ENCODE measurements around the gene CYP19A1. TPM values are rescaled to one million over a fixed set of nuclear protein-coding genes. Genes with fewer than 3 reads are reported as not detected.

Gene CYP19A1
- total and polyA plus RNA-seq, 9 of the 15 experiments (the other 6 are each of a cell fraction or from before 2014, with no cell fraction given) = 0.16 to 0.63 (median 0.47) TPM; not detected in 3

- FAIRE-seq (no peak), ATAC-seq (no peak), DNase-seq (ENCODE audit: extremely low read depth in 1 of 4, low spot score in 3 of 4) (no peak)
- H3K36me3 ChIP-seq (ENCODE audit: control insufficient read depth, insufficient read depth, low read length) = no peaks in the 10 kb centered on the region
- H3K4me1 ChIP-seq (replicated peaks in 1 of 2; ENCODE audit: control insufficient read depth in 2 of 2, insufficient read depth in 2 of 2, low read length in 2 of 2) = no peaks in the 10 kb centered on the region; a peak in 1 of 5 replicates
- ChIA-PET CTCF (ENCODE audit: low intra/inter-chr PET ratio) (no interaction called here), POLR2A (interaction anchor here (1.1 kb wide), 1 partner anchor 13 kb away, joined by 3 read pairs; no protein-coding TSS in a partner anchor)
- intact Hi-C loops (cut with micrococcal nuclease) (no loop called here), in situ Hi-C loops (cut with MboI) (no loop called here)
- H3K9ac ChIP-seq (ENCODE audit: insufficient read depth in 1 of 2, low read depth in 2 of 2, low read length in 2 of 2) = no peak overlapping the region
- H4K20me1 ChIP-seq (replicated peaks; ENCODE audit: control insufficient read depth, insufficient read depth, low read length) = no peaks in the 10 kb centered on the region
- BruUV-seq (replicated peaks) = no TSS peak
- no peaks in the 10 kb centered on the region for H3K9me1 ChIP-seq (ENCODE audit: control insufficient read depth, insufficient read depth, low read length)
- no peaks in the 10 kb centered on the region for H3K9me3 ChIP-seq (replicated peaks; ENCODE audit: control insufficient read depth, insufficient read depth, low read depth, low read length)
- WGBS (ENCODE audit: insufficient coverage, low coverage, missing lambda C conversion rate) = 7% methylated on average over 3 of the region's 3 CpGs
- H3K27ac ChIP-seq (ENCODE audit: extremely low read depth, low read depth, low read length) = no peak overlapping the region
- peaks cover 0 to 8% of the 10 kb centered on the region in 2 experiments; a peak in 1 of 5 replicates for H3K27me3 ChIP-seq (ENCODE audit: control insufficient read depth in 2 of 2, insufficient read depth in 2 of 2, low read length in 2 of 2)
- H3K79me2 ChIP-seq (ENCODE audit: control insufficient read depth, insufficient read depth, low read length) = no peaks in the 10 kb centered on the region
- no peak overlapping the region for H3K4me2 ChIP-seq (ENCODE audit: insufficient read depth, low read length)
- no peak overlapping the region for H2AFZ ChIP-seq (ENCODE audit: low read depth, low read length)
- no peak overlapping the region for H3K4me3 ChIP-seq
- TF ChIP-seq PHB2 (IDR thresholded peaks at IDR 0.05; ENCODE audit: low read depth) (no peak), ZNF639 (CRISPR knock-in tag; conservative IDR thresholded peaks at IDR 0.05 in 1 of 2, IDR thresholded peaks at IDR 0.05 in 1 of 2) (no peak), ILF3 (IDR thresholded peaks at IDR 0.05; ENCODE audit: borderline replicate concordance) (no peak), SRF (CRISPR knock-in tag; IDR thresholded peaks at IDR 0.05) (no peak), POU5F1 (IDR thresholded peaks at IDR 0.05; ENCODE audit: borderline replicate concordance, low read depth, low read length, partially characterized antibody) (no peak), SMAD4 (CRISPR knock-in tag; conservative IDR thresholded peaks at IDR 0.05) (no peak)
- TF ChIP-seq, protein P1, sequence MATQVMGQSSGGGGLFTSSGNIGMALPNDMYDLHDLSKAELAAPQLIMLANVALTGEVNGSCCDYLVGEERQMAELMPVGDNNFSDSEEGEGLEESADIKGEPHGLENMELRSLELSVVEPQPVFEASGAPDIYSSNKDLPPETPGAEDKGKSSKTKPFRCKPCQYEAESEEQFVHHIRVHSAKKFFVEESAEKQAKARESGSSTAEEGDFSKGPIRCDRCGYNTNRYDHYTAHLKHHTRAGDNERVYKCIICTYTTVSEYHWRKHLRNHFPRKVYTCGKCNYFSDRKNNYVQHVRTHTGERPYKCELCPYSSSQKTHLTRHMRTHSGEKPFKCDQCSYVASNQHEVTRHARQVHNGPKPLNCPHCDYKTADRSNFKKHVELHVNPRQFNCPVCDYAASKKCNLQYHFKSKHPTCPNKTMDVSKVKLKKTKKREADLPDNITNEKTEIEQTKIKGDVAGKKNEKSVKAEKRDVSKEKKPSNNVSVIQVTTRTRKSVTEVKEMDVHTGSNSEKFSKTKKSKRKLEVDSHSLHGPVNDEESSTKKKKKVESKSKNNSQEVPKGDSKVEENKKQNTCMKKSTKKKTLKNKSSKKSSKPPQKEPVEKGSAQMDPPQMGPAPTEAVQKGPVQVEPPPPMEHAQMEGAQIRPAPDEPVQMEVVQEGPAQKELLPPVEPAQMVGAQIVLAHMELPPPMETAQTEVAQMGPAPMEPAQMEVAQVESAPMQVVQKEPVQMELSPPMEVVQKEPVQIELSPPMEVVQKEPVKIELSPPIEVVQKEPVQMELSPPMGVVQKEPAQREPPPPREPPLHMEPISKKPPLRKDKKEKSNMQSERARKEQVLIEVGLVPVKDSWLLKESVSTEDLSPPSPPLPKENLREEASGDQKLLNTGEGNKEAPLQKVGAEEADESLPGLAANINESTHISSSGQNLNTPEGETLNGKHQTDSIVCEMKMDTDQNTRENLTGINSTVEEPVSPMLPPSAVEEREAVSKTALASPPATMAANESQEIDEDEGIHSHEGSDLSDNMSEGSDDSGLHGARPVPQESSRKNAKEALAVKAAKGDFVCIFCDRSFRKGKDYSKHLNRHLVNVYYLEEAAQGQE (IDR thresholded peaks at IDR 0.05; ENCODE audit: borderline replicate concordance) = no peak
- TF ChIP-seq, protein P1 (CRISPR knock-in tag; IDR thresholded peaks at IDR 0.05; ENCODE audit: low read depth) = no peak
- TF ChIP-seq, protein P2, sequence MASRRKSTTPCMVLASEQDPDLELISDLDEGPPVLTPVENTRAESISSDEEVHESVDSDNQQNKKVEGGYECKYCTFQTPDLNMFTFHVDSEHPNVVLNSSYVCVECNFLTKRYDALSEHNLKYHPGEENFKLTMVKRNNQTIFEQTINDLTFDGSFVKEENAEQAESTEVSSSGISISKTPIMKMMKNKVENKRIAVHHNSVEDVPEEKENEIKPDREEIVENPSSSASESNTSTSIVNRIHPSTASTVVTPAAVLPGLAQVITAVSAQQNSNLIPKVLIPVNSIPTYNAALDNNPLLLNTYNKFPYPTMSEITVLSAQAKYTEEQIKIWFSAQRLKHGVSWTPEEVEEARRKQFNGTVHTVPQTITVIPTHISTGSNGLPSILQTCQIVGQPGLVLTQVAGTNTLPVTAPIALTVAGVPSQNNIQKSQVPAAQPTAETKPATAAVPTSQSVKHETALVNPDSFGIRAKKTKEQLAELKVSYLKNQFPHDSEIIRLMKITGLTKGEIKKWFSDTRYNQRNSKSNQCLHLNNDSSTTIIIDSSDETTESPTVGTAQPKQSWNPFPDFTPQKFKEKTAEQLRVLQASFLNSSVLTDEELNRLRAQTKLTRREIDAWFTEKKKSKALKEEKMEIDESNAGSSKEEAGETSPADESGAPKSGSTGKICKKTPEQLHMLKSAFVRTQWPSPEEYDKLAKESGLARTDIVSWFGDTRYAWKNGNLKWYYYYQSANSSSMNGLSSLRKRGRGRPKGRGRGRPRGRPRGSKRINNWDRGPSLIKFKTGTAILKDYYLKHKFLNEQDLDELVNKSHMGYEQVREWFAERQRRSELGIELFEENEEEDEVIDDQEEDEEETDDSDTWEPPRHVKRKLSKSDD (conservative IDR thresholded peaks at IDR 0.05; ENCODE audit: low read length) = no peak
Measured at GRCh38 chr15:51172193-51172592, 166.2 kb downstream of the CYP19A1 start.

Data from K562 (cell line).